ENCODE measurements around the gene CD52.
"Not testable (repeated sequence)": the region's sequence is repeated elsewhere in the genome, so short reads cannot be mapped to it uniquely, and the experiment has no call there.

CD52 gene

DNA sequence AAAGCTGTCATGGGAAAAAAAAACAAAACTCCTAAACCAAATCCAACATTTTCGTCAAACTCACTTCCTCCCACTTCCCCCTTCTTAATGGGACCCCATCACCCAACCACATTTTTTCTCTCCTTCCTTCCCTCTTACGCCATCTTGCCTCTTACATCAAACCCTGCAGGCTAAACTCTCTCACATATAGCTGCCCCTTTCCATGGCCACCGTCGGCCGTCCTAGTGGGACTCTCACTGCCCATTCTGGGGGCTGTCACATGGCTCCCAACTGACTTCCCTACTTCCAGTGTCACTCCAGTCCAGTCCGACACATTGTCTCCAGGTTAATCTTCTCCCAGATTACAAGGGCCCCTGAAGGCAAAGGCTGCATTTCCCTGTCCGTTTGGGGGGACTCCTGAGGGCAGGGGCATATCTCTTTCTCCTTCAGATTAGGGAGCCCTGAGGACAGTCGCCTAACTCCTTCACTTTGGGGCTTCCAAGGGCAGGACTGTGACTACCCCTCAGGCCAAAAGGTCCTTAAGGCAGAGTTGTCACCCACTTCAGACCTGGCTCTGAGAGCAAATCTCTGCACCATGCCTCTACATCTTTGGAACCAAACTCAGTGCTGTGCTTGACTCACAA, 12.0 kb upstream of the CD52 start:
- H3F3A ChIP-seq (ENCODE audit: insufficient read depth, low read length), result no peaks in the 10 kb centered on the region
- H4K20me1 ChIP-seq (ENCODE audit: insufficient read depth, low read length), result no peaks in the 10 kb centered on the region
- peak overlapping the region; percentile 77 for H3K27ac ChIP-seq (ENCODE audit: low read depth, low read length, poor library complexity, severe bottlenecking)
- peak overlapping the region; percentile 71 for H3K9ac ChIP-seq (ENCODE audit: low read length)
- H3K4me1 ChIP-seq (ENCODE audit: insufficient read depth, low read length, severe bottlenecking), result peaks cover 52% of the 10 kb centered on the region
- TF ChIP-seq, protein P1, sequence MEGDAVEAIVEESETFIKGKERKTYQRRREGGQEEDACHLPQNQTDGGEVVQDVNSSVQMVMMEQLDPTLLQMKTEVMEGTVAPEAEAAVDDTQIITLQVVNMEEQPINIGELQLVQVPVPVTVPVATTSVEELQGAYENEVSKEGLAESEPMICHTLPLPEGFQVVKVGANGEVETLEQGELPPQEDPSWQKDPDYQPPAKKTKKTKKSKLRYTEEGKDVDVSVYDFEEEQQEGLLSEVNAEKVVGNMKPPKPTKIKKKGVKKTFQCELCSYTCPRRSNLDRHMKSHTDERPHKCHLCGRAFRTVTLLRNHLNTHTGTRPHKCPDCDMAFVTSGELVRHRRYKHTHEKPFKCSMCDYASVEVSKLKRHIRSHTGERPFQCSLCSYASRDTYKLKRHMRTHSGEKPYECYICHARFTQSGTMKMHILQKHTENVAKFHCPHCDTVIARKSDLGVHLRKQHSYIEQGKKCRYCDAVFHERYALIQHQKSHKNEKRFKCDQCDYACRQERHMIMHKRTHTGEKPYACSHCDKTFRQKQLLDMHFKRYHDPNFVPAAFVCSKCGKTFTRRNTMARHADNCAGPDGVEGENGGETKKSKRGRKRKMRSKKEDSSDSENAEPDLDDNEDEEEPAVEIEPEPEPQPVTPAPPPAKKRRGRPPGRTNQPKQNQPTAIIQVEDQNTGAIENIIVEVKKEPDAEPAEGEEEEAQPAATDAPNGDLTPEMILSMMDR (IDR thresholded peaks at IDR 0.05; ENCODE audit: low read length), result no peak
- no peak for TF ChIP-seq EZH2 (IDR thresholded peaks at IDR 0.05; ENCODE audit: borderline replicate concordance, low read length)
- H3K9me3 ChIP-seq (ENCODE audit: low read length), result no peaks in the 10 kb centered on the region
- no peaks in the 10 kb centered on the region for H3K27me3 ChIP-seq (ENCODE audit: insufficient read depth, low read length)
- peaks cover 10% of the 10 kb centered on the region; the same call in 1 of the 2 replicates for H3K36me3 ChIP-seq (ENCODE audit: insufficient read depth, low read length)
- H3K79me2 ChIP-seq (ENCODE audit: insufficient read depth, low read length), result peaks cover 10% of the 10 kb centered on the region
- H3K4me3 ChIP-seq (ENCODE audit: low read depth, low read length, poor library complexity, severe bottlenecking), result peak overlapping the region; percentile 75
- H2AFZ ChIP-seq (ENCODE audit: low read length), result no peak overlapping the region
- no peaks in the 10 kb centered on the region for H3K9me2 ChIP-seq (ENCODE audit: low read depth, low read length)
- peak overlapping the region; percentile 99 for H3K4me2 ChIP-seq (ENCODE audit: low read length)

DNA sequence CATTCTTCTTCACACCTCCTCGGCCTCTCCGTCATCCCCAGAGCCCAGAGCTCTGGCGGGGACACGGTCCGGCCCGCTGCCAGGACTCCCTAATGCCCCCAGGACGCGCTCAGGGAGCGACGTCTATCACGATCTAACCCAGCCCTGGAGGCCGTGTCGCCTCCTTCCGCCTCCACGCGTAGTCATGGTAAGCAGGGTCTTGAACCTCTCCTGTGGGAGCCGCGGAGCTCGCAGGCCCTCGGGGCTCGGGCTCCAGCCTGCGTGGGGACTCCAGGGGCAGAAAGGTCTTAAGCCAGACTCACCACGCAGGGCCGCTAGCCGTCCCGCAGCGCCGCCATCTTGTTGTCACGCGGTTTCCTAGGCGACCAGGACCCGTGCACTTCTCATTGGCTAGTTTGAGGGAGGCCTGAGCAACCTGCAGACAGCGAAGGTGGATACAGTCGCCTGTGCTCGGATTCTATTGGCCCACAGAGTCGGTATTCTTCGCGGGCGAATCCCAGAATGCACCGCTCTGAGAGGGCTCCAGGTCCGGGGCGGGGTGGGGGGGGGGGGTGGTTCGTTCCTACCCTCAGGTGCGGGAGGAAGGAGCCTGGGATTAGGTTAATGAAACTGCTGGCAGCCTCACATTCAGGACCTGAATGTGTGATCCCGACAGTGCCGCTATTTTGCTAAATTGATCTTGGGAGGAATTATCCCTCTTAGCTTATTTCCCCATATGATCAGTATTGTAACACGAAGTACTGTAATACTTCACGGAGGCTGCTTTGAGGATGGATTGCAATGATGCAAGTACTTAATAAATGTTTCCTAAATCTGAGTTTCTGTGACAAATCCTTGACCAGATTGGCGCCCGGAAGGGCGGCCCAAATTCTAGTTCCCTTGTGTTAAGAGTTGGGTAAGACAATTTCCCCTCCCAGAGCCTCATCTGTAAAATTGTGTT, 11.2 kb upstream of the CD52 start, which contains the start of gene UBXN11:
Gene UBXN11, minus strand, starts transcription at position 347 of the 940 bp plus-strand sequence. CDS start 3,753 bp downstream, outside the sequence.
- Histone ChIP-seq H3K4me2 (ENCODE audit: low read length) (peak within 1 kb of the TSS; percentile 99), H3K79me2 (ENCODE audit: insufficient read depth, low read length) (peaks cover 10% of the 10 kb centered on the region), H3K27ac (ENCODE audit: low read depth, low read length, poor library complexity, severe bottlenecking) (peak within 1 kb of the TSS; percentile 99), H3K9me3 (ENCODE audit: low read length) (no peaks in the 10 kb centered on the region), H3K9ac (ENCODE audit: low read length) (peak within 1 kb of the TSS; percentile 76), H4K20me1 (ENCODE audit: insufficient read depth, low read length) (no peaks in the 10 kb centered on the region), H3K27me3 (ENCODE audit: insufficient read depth, low read length) (no peaks in the 10 kb centered on the region), H3K4me3 (ENCODE audit: low read depth, low read length, poor library complexity, severe bottlenecking) (peak within 1 kb of the TSS; percentile 75), H3F3A (ENCODE audit: insufficient read depth, low read length) (no peaks in the 10 kb centered on the region), H3K4me1 (ENCODE audit: insufficient read depth, low read length, severe bottlenecking) (peaks cover 45% of the 10 kb centered on the region), H3K9me2 (ENCODE audit: low read depth, low read length) (no peaks in the 10 kb centered on the region), H3K36me3 (ENCODE audit: insufficient read depth, low read length) (peaks cover 2% of the 10 kb centered on the region; the same call in 1 of the 2 replicates), H2AFZ (ENCODE audit: low read length) (no peak within 1 kb of the TSS)
- no peak for TF ChIP-seq EZH2 (IDR thresholded peaks at IDR 0.05; ENCODE audit: borderline replicate concordance, low read length)
- TF ChIP-seq, protein P1 (IDR thresholded peaks at IDR 0.05; ENCODE audit: low read length), result no peak

DNA sequence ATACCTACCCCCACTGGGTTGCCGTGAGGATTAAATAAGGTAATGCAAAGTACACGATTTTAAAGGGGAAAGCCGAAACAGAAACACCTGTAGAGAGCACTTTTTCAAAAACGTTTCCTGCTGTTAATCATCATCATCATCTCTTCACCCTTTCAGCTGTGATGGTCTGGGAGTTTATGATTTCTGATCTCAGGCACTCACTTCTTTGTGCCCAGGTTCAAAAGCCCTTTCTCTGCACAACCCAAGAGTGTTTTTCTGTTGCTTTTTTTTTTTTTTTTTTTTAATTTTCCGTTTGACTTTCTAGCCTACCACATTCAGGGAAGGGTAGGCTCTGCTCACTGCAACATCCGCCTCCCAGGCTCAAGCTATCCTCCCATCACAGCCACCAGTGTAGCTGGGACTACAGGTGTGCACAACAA, 10.4 kb upstream of the CD52 start:
- H3K4me3 ChIP-seq (ENCODE audit: low read depth, low read length, poor library complexity, severe bottlenecking), result peak overlapping the region; percentile 75
- H3K9me3 ChIP-seq (ENCODE audit: low read length), result no peaks in the 10 kb centered on the region
- H2AFZ ChIP-seq (ENCODE audit: low read length), result no peak overlapping the region
- TF ChIP-seq, protein P1 (IDR thresholded peaks at IDR 0.05; ENCODE audit: low read length), result no peak
- TF ChIP-seq EZH2 (IDR thresholded peaks at IDR 0.05; ENCODE audit: borderline replicate concordance, low read length), result no peak
- H3K36me3 ChIP-seq (ENCODE audit: insufficient read depth, low read length), result no peaks in the 10 kb centered on the region
- no peaks in the 10 kb centered on the region for H3F3A ChIP-seq (ENCODE audit: insufficient read depth, low read length)
- H3K4me2 ChIP-seq (ENCODE audit: low read length), result peak overlapping the region; percentile 74
- no peaks in the 10 kb centered on the region for H3K9me2 ChIP-seq (ENCODE audit: low read depth, low read length)
- no peaks in the 10 kb centered on the region for H4K20me1 ChIP-seq (ENCODE audit: insufficient read depth, low read length)
- H3K79me2 ChIP-seq (ENCODE audit: insufficient read depth, low read length), result peaks cover 10% of the 10 kb centered on the region
- peak overlapping the region; percentile 76 for H3K9ac ChIP-seq (ENCODE audit: low read length)
- peak overlapping the region; percentile 99 for H3K27ac ChIP-seq (ENCODE audit: low read depth, low read length, poor library complexity, severe bottlenecking)
- no peaks in the 10 kb centered on the region for H3K27me3 ChIP-seq (ENCODE audit: insufficient read depth, low read length)
- peaks cover 45% of the 10 kb centered on the region for H3K4me1 ChIP-seq (ENCODE audit: insufficient read depth, low read length, severe bottlenecking)

DNA sequence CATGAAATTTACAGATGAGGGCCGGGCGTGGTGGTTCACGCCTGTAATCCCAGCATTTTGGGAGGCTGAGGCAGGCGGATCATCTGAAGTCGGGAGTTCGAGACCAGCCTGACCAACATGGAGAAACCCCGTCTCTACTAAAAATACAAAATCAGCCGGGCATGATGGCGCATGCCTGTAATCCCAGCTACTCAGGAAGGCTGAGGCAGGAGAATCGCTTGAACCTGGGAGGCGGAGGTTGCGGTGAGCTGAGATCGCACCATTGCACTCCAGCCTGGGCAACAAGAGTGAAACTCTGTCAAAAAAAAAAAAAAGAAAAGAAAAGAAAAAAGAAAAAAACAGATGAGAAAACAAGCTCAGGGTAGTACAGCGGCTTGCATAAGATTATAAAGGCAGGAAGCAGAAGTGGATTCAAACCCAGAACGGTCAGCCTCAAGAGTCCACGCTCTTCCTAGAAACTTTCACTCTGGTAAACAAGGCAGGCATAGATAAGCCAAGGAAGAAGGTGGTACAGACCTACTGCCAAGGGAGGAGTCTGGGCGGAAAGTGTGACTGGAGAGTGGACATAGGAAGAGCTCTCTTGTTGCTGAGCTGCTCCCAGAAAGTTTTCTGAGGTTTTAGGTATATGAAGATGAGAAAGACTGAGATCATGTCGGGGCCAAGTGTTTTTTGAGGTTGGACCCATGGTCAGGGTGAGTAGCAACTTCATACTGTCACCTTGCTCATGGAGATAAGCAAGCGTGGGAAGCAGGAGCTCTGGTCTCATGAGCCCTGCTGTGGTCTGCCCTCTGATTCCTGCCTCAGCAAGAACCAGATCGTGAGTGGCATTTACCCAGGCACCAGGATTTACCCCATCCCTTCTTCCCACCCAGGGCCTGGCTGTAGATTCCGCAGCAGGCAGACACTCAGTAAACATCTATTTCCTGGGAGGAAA, 9.5 kb upstream of the CD52 start:
- H2AFZ ChIP-seq (ENCODE audit: low read length), result peak overlapping the region; percentile 2; the same call in 1 of the 2 replicates
- H3K4me3 ChIP-seq (ENCODE audit: low read depth, low read length, poor library complexity, severe bottlenecking), result peak overlapping the region; percentile 75
- not testable (repeated sequence) for H4K20me1 ChIP-seq (ENCODE audit: insufficient read depth, low read length); H3F3A ChIP-seq (ENCODE audit: insufficient read depth, low read length); H3K36me3 ChIP-seq (ENCODE audit: insufficient read depth, low read length); H3K79me2 ChIP-seq (ENCODE audit: insufficient read depth, low read length); H3K9me3 ChIP-seq (ENCODE audit: low read length); H3K27me3 ChIP-seq (ENCODE audit: insufficient read depth, low read length); H3K9me2 ChIP-seq (ENCODE audit: low read depth, low read length)
- peak overlapping the region; percentile 76 for H3K9ac ChIP-seq (ENCODE audit: low read length)
- H3K4me1 ChIP-seq (ENCODE audit: insufficient read depth, low read length, severe bottlenecking), result peaks cover 45% of the 10 kb centered on the region
- peak overlapping the region; percentile 74 for H3K4me2 ChIP-seq (ENCODE audit: low read length)
- H3K27ac ChIP-seq (ENCODE audit: low read depth, low read length, poor library complexity, severe bottlenecking), result peak overlapping the region; percentile 99
